GM18511 (cell line): ENCODE results near the gene PARVA.

ENCODE experiments used
- ATAC-seq: cut with Tn5 transposase; IDR thresholded peaks from one replicate; pipeline ENCODE4 v1.9.1; 2021; ENCODE audit warnings: mild to moderate bottlenecking, moderate library complexity; ENCODE audit not compliant: unreplicated experiment

PARVA gene

DNA sequence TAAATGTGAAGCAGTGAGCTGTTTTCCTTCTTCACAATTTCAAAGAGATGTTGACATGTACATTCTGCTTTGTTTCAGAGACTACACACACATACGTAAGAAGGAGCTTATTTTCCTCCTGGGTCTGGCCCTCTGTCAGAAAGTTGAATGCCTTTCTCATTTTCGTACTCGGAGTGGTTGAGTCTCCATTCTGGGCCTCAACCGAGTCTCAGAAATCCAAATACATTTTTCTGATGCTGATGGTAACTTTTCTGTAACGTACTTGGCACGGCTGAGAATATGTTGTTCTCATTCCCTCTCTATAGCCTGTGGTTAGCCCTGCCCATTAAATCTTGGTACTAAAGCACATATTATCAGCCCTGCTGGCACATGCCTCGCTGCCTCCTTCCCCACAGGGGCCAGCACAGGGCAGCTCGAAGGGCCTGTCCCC is 25.3 kb downstream of the PARVA start:
- ATAC-seq = no peak

DNA sequence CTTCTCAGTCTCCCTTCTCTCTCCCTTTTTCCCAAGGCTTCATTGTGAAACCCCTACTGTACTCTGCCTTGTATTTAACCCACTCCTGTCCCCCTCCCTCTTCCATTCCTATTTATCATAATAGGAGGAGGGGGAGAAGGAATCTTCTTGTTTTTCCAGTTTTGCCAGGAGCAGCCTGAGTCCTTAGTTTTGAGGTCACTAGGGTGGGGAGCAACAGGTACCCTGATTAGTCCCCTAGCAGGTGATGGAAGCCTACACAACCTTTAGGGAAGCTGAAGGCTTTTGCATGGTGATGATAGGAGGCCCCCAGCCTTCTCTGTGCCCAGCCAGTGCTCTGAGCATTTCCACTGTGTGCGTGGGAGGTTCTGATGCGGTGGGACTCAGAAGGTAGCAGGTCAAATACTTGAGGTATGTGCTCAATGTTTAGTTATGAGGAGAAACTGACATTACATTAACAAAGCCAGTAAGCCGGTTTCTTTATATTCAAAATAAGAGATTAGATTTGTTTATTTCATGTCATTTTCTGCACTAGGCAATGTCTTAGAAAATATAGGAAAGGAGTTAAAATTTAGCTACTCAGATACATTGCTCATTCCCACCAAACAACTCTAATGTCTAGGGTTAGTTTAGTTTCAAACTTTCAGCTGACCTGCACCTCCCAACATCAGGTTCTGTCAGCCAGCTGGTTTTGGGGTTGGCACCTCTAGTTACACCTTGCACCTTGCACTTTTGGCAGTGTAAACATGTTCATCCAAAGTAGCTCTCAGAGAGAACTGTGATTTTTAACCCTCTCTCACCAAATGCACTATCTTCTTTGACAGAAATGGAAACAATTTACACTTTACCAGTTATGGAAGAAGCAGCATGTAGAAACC is 26.0 kb downstream of the PARVA start:
- ATAC-seq = no peak

DNA sequence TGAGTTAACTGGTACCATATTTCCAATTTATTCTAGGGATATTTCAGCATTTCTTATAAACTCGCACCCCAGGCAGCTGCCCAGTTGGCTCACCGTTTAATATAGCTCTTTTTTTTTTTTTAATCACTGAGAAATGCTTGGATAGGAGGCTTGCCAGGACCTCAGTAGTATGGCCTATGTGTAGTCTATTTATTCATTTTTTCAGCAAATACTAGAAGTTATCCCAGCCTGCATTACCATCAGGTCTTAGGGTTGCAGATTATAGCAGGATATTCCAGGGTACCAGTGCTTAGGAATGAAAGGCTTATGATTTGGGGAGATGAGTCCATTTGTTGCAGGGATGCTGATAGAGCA is 26.6 kb downstream of the PARVA start:
- ATAC-seq = no peak

DNA sequence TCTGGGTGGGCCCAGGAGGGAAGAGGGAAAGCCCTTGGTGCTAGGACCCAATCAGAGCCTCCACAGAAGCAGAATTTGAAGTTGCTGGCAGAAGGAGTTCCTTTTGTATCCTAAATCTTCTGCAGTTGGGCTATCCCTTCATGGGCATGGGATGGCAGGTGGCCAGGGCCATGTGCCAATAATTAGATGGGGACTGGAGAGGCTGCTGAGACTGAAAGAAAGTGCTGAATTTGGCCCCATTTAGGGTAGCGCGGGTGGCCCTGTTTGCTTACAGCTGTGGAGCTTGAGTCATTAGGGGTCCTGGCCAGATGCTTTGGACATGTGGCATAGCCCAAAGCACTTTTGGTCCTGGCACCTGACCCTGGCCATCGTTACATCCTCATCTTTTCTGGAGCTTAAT is 27.1 kb downstream of the PARVA start:
- ATAC-seq = no peak

DNA sequence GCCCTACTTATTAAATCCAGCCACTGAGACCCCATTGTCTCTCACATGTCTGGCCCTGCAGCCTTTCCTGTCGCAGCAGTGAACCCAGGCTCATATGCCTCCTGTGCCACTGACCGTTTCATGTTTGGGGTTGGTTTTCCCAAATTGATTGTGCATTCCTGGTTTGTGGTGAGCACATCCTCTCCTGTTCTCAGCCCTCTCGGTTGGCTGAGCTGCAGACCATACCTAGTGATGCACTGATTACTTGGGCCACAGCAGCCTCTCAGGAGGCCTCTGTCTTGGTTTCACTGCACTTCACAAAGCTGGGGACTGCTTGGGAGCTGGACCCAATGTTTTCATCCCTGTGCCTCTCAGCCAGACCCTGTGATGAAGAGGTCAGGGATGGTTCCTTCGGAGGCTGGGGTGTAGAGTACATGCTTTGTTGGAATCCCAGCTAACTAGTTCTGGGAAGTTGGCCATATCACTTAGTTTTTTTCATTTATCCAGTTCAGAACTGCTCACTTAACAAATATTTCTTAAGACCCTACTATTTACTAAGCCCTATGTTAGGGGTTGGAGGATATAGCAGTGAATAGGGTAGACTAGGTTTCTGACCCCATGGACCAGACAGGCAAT is 30.9 kb downstream of the PARVA start:
- ATAC-seq = no peak

DNA sequence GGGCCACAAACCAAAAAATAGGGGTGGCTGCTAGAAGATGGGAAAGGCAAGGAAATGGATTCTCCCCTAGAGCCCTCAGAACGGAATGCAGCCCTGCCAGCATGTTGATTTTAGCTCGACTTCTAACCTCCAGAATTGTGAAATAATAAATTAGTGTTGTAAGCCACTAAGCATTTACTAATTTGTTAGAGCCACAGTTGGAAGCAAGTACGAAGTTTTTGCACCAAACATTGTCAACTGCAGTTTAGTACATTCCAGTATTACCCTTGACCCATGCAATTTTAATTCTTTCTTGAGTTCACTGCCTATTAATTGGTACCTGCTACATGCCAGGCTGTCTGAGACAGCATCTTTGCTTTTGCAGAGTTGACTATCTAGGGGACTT is 32.2 kb downstream of the PARVA start:
- ATAC-seq = no peak

DNA sequence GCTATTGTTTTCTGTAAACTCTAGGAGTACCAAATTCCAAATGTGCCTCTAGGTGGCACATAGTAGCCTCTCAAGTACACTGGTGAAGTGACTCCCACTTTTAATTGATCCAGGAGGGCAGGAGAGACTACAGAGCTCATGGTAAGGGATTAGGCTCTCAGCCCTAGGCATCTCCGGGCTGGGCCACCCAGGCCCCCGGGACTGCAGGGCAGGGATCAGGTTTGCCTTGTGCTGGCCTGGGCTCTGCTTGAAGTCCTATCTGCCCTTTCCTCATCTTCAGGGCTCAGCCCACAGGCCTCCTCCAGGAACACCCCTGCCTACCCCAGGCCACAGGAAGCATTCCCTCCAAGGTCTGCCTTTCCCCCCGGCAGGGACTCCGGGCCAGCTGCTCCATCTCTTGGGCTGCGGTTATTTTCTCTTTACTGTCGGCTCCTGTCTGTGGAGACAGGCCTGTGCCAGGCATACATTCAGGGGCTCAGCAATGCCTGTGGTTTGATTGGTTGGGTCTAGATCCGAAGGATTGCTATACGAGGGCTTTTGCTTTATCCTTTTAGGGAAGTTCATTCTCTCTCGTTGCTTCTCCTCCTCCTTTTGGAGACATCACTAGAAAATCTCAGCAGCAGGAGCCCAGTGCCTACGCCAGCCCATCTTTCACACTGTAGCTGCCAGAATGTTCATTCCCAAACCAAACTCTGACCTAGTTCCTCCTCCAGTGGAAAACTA is 32.8 kb downstream of the PARVA start:
- no peak for ATAC-seq

DNA sequence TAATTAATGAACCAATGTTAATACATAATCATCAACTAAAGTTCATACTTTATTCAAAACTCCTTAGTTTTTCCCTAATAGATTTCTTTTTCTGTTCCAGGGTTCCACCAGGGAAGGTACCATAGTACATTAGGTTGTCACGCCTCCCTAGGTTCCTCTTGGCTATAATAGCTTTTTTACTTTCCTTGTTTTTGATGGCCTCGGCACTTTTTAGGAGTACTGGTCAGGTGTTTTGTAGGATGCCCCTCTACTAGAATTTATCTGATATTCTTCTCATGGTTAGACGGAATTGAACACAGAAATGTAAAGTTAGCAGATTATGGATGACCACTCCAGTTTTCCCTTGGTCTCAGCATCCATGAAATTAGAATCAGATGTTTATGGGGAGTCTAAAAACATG is 34.0 kb downstream of the PARVA start:
- no peak for ATAC-seq

DNA sequence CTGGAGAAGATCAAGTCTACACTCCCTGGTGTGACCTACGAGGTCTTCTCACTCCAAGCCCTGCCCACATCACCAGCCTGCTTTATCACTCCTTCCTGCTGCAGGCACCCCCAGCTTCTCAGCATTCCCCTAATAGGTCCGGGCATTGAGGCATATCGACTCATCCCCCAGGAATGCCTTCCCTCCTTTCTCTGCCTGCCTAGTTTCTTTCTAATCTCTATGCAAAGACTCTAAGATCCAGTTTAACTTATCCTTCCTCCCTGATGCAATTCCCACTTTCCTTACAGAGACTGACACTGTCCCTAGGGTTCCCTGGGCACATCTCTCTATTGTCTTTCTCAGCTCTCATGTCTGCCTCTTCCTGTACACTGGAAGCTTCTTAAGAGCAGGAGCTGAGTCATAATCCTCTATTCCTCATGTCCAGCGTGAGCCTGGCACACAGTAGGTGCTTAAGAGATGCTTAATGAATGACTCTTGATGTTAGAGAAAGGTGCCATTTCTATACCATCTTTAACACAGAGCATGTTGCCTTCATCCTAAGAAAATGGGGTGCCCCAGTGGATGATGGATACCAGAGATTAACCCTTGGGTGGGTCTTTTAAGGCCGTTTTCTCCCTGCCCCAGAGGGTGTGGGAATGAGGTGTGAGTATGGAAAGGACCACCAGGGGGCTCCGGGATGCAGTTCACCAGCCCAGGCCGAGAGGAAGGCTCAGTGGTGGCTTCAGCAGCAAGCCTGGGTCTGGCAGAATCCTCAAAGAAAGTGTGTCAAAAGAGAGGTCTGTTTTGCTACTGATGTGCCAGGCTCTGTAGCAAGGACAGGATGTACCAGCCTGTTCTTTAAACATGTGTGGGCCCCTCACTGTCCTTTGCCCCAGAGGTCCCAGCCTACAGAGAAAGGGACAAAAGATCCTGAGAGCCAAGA is 34.7 kb downstream of the PARVA start:
- no peak for ATAC-seq

DNA sequence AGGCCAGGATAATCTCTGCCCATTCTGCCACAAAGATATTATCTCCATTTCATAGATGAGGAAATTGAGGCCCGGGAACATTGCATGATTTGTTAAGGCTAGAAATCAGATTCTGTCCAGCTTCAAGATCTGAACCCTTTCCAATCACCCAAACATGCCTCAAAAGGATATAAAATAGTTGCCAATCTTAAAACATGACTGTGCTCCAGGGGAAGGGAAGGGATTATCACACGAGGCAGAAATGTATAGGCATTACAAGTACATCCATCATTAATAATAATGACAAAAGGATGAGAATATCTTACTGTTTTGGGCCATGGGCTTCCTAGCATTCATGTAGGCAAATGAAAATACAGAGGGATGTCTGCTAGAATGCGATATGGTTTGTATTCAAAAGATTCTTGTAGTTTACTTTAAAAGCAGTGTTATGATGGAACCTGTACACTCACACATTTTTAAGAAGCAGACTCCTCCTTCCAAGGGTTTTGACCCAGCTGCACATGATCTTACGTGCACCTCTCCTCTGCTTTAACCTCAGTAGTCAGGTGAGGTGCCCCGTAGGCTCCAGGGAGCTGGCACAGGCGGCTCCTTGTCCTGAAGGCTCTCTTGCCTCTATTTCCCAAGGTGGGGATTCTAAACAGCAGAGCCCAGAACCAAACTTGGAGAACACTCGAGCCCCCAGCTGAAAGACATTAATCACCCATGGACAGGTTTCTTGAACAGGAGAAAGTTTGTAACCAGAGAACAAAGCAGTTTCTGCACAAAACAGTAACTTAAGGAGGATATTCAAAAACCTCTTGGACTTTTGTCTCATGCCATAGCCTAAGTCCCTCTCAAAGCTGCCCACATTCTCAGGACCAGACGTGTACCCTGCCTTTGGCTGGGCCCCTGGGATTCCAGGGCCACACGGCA is 36.0 kb downstream of the PARVA start:
- no peak for ATAC-seq

DNA sequence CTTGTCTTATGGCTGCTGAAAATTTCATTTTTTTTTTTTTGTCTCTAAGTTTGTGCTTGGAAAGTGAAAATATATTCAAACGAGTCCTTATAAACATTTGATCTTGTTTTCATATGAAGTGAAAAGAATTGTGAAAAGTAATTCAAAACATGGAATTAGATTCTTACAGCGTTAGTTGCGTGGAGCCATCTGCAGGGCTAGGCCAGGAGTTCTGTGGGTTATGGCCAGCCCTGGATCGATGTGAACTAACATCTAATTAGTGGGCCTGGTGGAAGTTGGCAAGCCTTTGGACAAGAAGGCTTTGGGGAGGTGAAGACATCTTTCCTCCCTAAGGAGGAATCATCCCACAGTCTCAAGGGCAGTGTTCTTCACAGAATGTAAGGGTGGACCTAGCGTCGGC is 37.2 kb downstream of the PARVA start:
- ATAC-seq = no peak

DNA sequence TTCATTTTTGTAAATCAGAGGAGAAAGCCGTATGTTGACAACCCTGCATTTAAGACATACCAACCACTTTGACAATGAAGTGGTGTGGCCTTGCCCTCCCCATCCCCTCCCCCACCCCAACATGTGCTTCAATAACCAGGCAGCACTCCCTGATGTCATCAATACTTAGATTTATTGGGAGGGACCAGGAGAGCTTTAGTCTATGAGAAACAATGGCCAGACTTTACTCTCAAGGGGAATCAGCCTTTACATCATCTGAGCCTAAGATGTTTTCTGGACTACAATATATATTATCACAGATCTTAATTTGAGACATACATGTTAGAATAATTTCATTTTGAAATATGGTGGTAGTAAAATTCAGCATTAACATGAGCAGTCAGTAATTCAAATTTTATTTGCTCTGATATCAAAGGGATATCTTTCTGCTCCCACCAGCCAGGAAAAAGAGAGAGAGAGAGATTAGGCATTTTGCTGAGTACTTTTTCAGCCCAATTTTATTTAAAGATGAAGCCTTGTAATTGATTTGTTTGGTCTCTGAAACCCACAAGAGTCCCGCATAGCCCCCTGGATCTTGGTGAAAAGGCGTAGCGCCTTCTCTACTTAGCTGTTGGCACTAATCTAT is 38.1 kb downstream of the PARVA start:
- ATAC-seq = no peak

DNA sequence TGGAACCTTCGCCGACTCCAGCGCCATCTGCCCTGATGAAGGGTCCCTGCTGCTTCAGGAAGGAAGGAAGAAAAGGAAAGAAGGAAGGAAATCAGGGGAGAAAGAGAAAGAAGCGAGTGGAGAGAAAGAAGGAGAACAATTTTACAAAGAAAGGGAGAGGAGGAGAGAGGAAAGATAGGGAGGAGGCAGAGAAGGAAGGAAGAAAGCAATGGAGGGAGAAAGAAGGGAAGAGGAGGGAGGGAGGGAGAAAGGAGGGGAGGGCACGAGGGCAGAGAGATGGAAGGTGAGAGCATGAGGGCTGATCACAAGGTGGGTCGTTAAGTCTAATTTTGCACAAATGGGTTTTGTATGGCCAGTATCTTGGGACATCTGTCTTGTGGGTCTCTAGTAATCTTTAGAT is 39.2 kb downstream of the PARVA start:
- ATAC-seq = no peak

DNA sequence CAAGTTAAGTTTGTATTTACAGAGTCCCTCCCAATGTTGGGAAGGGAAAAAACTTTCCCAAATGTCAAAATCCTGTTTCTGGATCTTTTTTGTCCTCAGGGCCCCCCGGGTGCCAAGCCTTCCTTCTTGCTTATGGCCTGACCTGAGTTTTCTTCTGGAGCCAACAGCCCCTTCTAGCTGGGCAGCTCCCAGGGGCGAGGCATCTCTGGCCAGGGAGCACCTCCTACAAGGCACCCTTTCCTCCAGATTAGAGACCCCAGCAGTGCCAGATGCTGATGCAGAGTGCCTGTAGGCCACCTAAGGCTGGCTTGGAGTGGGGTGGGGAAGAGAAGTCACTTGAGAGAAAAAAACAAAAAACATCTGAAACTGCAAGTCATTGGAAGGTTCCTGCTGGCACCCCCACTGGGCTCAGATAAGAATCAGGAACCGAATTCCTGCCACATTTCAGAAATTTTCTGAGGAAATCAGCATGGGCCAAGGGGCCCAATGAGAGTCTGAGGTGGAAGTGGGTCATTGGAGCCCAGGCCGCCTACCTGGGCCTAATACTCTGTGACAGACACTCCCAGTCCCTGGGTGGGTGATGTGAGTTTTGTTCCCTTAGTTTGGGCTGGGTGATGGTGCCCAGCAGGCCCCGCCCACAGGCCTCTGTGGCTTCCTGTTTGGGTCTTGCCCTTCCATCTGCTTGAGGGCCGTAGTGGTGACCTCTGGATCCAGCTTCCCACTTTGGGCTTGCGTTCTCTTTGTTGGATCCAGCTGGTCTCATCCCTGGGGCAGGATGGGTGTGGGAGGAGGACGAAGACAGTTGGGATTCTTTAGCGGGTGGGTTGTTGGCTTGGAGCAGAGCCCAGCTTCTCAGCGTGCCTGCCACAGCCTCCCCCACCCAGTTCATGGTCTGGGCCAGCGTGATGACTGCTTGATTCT is 40.6 kb downstream of the PARVA start:
- ATAC-seq = no peak

DNA sequence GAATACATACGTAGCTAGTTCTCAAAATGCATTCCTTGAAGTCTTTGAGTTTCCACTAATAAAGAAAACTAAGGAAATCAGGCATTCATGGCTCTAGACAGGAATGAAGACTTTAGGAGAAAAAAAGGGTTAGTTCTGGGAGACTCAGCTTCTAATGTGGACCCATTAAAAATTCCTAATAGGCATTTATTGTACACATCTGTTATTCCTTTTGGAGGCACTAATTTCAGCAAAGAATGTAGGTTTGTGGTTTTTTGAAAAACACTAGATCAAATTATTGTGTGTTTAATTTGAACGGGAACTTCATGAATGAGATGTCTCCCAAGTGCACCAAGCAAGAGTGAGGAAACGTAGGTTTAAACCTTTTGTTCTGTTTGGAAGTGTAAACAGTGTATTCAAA is 42.7 kb downstream of the PARVA start:
- no peak for ATAC-seq

DNA sequence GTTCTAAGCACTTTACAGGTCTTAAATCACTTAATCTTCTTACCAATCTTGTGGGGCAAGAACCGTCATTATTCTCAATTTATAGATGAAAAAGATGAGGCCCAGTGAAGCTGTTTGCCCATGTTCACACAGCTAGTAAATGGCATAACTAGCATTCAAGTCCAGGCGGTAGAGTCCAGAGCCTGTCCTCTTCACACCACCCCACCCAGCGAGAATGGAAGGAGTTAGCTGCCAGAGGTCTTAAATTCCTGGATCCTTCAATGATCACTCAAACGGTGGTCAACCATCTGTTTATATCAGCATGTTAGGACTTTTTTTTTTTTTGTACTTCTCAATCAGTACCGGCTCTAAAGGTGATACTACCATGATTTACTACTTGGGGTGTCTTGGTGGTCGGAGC is 43.3 kb downstream of the PARVA start:
- ATAC-seq = no peak

DNA sequence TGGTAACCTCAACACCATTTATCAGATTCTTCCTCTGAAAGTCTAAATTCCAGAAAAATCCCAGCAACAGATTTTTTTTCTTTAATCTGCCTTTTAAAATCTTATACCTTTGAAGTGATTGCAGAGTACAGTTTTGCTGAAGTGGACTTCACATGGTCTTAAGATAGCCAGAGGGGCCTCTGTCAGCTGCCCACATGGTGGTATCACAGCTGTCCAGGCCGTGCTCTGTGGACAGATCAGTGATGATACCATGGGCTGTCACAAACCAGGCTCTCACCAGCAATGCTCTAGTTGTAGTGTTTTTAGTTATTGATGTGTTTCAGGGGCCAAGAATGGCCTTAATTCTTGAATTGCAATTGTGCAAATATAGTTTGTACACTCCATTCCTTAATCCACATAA is 44.0 kb downstream of the PARVA start:
- no peak for ATAC-seq

DNA sequence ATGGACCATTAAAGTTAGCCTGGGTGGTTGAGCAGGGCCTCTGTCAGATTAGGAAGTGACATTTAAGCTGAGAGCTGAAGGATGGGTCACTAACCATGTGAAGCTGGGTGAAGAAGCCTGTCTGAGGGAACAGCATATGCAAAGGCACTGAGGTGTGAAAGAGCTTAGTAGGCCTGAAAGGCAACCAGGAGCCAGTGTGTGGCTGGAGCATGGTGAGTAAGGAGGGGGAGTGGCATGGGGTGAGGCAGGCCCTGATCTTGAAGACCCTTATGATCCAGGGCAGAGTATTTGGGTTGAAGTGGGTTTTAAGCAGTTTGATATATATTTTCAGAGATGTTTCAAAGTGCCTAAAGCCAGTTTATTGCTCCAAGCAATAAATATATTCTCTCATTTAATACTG is 48.8 kb downstream of the PARVA start:
- no peak for ATAC-seq
